HepG2 (cell line): ENCODE measurements around the gene HSD11B2. TPM values are rescaled to one million over a fixed set of nuclear protein-coding genes. Genes with fewer than 3 reads are reported as not detected.
A peak's percentile ranks its signal among the peaks of the same experiment; 100 is the strongest.

Experiments
- ADNP ChIP-seq: sonication (generic); formaldehyde crosslinking; IDR thresholded peaks from 2 replicates; pipeline ENCODE4 v1.4.0; 2020; ENCODE audit warnings: missing genetic modification reagents
- BHLHE40 ChIP-seq: IDR thresholded peaks from 2 replicates; pipeline ENCODE4 v1.6.1; 2011; ENCODE audit warnings: low read length, improper control_type of control experiment
- CBX1 ChIP-seq: IDR thresholded peaks from one replicate; pipeline ENCODE4 v1.6.1; 2016; ENCODE audit warnings: antibody characterized with exemption, low read depth
- E2F5 ChIP-seq: sonication (generic); formaldehyde crosslinking; conservative IDR thresholded peaks from 2 replicates; pipeline ENCODE4 v1.4.0; 2020; ENCODE audit warnings: missing genetic modification reagents
- ELF4 ChIP-seq: sonication (generic); formaldehyde crosslinking; IDR thresholded peaks from 2 replicates; pipeline ENCODE4 v1.5.0; 2020; ENCODE audit warnings: missing genetic modification reagents, mild to moderate bottlenecking, moderate library complexity, borderline replicate concordance
- FOSL1 ChIP-seq: sonication (generic); formaldehyde crosslinking; IDR thresholded peaks from 2 replicates; pipeline ENCODE4 v1.9.0; 2021; ENCODE audit warnings: missing genetic modification reagents, borderline replicate concordance
- GTF3A ChIP-seq: sonication (generic); formaldehyde crosslinking; conservative IDR thresholded peaks from 2 replicates; pipeline ENCODE4 v1.4.0; 2020; ENCODE audit warnings: mild to moderate bottlenecking, missing genetic modification reagents
- KDM5A ChIP-seq: fragments of 200-600 bp; sonication (generic); IDR thresholded peaks from 2 replicates; pipeline ENCODE4 v1.7.0; 2018; ENCODE audit warnings: antibody characterized with exemption, mild to moderate bottlenecking, low read length, borderline replicate concordance
- MEF2D ChIP-seq: sonication (generic); formaldehyde crosslinking; IDR thresholded peaks from 2 replicates; pipeline ENCODE4 v1.5.1; 2020; ENCODE audit warnings: mild to moderate bottlenecking, missing genetic modification reagents
- RAD21 ChIP-seq: fragments of 450-650 bp; formaldehyde crosslinking; IDR thresholded peaks from 2 replicates; pipeline ENCODE4 v1.5.0; 2020; ENCODE audit warnings: mild to moderate bottlenecking
- REST ChIP-seq, 2 experiments: IDR thresholded peaks; 2 replicates each; pipeline ENCODE4 v1.6.1; 2011 to 2012; ENCODE audit warnings: low read length in 2 of 2, borderline replicate concordance in 1 of 2, low read depth in 1 of 2, mild to moderate bottlenecking in 1 of 2, moderate library complexity in 1 of 2
- SKI ChIP-seq: fragments of 450-650 bp; IDR thresholded peaks from one replicate; pipeline ENCODE4 v1.6.1; 2018; ENCODE audit warnings: mild to moderate bottlenecking; ENCODE audit not compliant: partially characterized antibody
- TEAD3 ChIP-seq: optimal IDR thresholded peaks from 2 replicates; pipeline ENCODE3; 2016; ENCODE audit warnings: borderline replicate concordance
- THAP8 ChIP-seq: sonication (generic); formaldehyde crosslinking; IDR thresholded peaks from 2 replicates; pipeline ENCODE4 v1.5.1; 2020; ENCODE audit warnings: missing genetic modification reagents, mild to moderate bottlenecking, borderline replicate concordance
- TOE1 ChIP-seq: sonication (generic); formaldehyde crosslinking; IDR thresholded peaks from 2 replicates; pipeline ENCODE4 v1.4.0; 2020; ENCODE audit warnings: mild to moderate bottlenecking, missing genetic modification reagents
- ZBTB20 ChIP-seq: sonication (generic); formaldehyde crosslinking; IDR thresholded peaks from 2 replicates; pipeline ENCODE4 v1.8.1; 2023; ENCODE audit warnings: missing genetic modification reagents, low read depth, mild to moderate bottlenecking, borderline replicate concordance
- ZNF10 ChIP-seq: sonication (generic); formaldehyde crosslinking; IDR thresholded peaks from 2 replicates; pipeline ENCODE4 v1.4.0; 2020; ENCODE audit warnings: mild to moderate bottlenecking, low read depth, missing genetic modification reagents, borderline replicate concordance
- ZNF230 ChIP-seq: sonication (generic); formaldehyde crosslinking; IDR thresholded peaks from 2 replicates; pipeline ENCODE4 v1.4.0; 2020; ENCODE audit warnings: mild to moderate bottlenecking, missing genetic modification reagents
- ZNF550 ChIP-seq: sonication (generic); formaldehyde crosslinking; IDR thresholded peaks from 2 replicates; pipeline ENCODE4 v1.4.0; 2020; ENCODE audit warnings: mild to moderate bottlenecking, missing genetic modification reagents, borderline replicate concordance
- ZNF614 ChIP-seq: IDR thresholded peaks from 2 replicates; pipeline ENCODE4 v1.6.1; 2018; ENCODE audit warnings: missing biosample characterization, missing genetic modification reagents, inconsistent platforms, borderline replicate concordance
- ZNF883 ChIP-seq: sonication (generic); formaldehyde crosslinking; IDR thresholded peaks from 2 replicates; pipeline ENCODE4 v1.5.1; 2020; ENCODE audit warnings: mild to moderate bottlenecking, missing genetic modification reagents; ENCODE audit errors: not compliant biosample characterization
- polyA plus RNA-seq, 8 experiments: library from polyadenylated mRNA; depleted of rRNA in 3 of 8; stranded (reverse) in 7 of 8; unstranded in 1 of 8; fragments of >200 nt; fragmentation: Illumina TruSeq in 4 of 8; extraction: Trizol in 4 of 8; gene quantifications; 2 replicates each; pipeline versions ENCODE4 v1.2.1 to v1.2.3, GENCODE V29; 2011 to 2016; ENCODE audit warnings: low read depth in 4 of 8, missing spikeins in 1 of 8, mixed read lengths in 1 of 8; ENCODE audit not compliant: insufficient read depth in 1 of 8
- total RNA-seq, 5 experiments: library from RNA; depleted of rRNA; stranded (reverse); fragments of >200 nt; fragmentation: Illumina TruSeq; extraction: Trizol; gene quantifications; 2 replicates each; pipeline ENCODE4 v1.2.3, GENCODE V29; 2016; ENCODE audit warnings: low read depth in 1 of 5
- TF ChIP-seq, protein P1 (sequence below): IDR thresholded peaks from 2 replicates; pipeline ENCODE4 v1.6.1; 2016
- TF ChIP-seq, protein P2 (sequence below): IDR thresholded peaks from 2 replicates; pipeline ENCODE4 v1.6.1; 2016; ENCODE audit warnings: missing genetic modification reagents, missing compliant biosample characterization

Gene HSD11B2
- total and polyA plus RNA-seq, 2 of the 13 experiments (the other 11 are each of a cell fraction or from before 2014, with no cell fraction given) = 8.9 to 13.6 TPM

DNA sequence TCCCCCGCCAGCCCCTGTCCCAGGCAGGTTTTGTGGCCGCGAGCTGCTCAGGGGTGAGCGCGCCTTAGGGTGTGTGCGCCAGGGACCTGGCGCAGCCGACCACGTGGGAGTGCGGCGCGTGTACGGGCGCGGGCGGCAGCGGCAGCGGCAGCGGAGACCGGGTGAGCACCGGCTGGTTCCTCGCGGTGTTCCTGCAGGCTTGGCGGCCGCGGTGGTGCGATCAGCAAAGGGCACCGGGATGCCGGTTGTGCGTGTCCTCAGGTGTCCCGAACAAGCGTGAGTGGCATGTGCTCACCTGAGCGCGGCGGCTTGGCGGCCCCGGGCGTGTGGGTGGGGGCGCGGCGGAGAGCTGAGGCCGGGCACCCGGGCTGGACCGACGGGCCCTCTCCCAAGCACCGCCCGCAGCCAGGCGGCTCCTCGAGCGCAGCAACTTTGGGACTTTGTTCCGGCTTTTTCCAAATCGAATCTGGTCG, 381 bp upstream of the HSD11B2 start (continued):
- 0 out of 2 replicates have a peak, but pooled peaks have one; percentile 49 for TF ChIP-seq GTF3A (CRISPR knock-in tag)
- TF ChIP-seq ZNF230 (CRISPR knock-in tag) = peak; percentile 96
- no peak for TF ChIP-seq TOE1 (CRISPR knock-in tag)
- TF ChIP-seq RAD21 (CRISPR knock-in tag) = peak; percentile 73; the same call in 1 of the 2 replicates
- TF ChIP-seq ZNF614 (CRISPR knock-in tag) = no peak
- peak; percentile 38 for TF ChIP-seq SKI
- no peak for TF ChIP-seq KDM5A
- TF ChIP-seq ELF4 (CRISPR knock-in tag) = no peak
- TF ChIP-seq, protein P1, sequence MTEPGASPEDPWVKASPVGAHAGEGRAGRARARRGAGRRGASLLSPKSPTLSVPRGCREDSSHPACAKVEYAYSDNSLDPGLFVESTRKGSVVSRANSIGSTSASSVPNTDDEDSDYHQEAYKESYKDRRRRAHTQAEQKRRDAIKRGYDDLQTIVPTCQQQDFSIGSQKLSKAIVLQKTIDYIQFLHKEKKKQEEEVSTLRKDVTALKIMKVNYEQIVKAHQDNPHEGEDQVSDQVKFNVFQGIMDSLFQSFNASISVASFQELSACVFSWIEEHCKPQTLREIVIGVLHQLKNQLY = no peak
- TF ChIP-seq ZNF550 (CRISPR knock-in tag) = peak; percentile 92; the same call in 1 of the 2 replicates
- TF ChIP-seq ADNP (CRISPR knock-in tag) = no peak
- TF ChIP-seq THAP8 (CRISPR knock-in tag) = peak; percentile 82; the same call in 1 of the 2 replicates
- TF ChIP-seq BHLHE40 = peak; percentile 39; the same call in 1 of the 2 replicates
- no peak for TF ChIP-seq ZBTB20 (CRISPR knock-in tag)
- TF ChIP-seq ZNF883 (CRISPR knock-in tag) = peak; percentile 80
- TF ChIP-seq FOSL1 (CRISPR knock-in tag) = no peak
- TF ChIP-seq, protein P2, sequence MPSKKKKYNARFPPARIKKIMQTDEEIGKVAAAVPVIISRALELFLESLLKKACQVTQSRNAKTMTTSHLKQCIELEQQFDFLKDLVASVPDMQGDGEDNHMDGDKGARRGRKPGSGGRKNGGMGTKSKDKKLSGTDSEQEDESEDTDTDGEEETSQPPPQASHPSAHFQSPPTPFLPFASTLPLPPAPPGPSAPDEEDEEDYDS (CRISPR knock-in tag) = no peak
- no peak for TF ChIP-seq CBX1
- no peak for TF ChIP-seq ZNF10 (CRISPR knock-in tag)
- no peak for TF ChIP-seq REST (IDR thresholded peaks at IDR 0.05; ENCODE audit: borderline replicate concordance in 1 of 2, low read depth in 1 of 2, low read length in 2 of 2)
- TF ChIP-seq E2F5 (CRISPR knock-in tag) = no peak
- TF ChIP-seq MEF2D = no peak
- peak; percentile 17 for TF ChIP-seq TEAD3 (CRISPR knock-in tag)
